NK-92 treated with Interleukin-12 subunit alpha and Interleukin-12 subunit beta, amount 100 ng/mL, for 24 hours (cell line): ENCODE measurements around the gene CLIP1.

ENCODE experiments used
- DNase-seq: peaks from one replicate; lab custom pipeline; 2025; lab: John Stamatoyannopoulos, UW

Gene CLIP1

DNA sequence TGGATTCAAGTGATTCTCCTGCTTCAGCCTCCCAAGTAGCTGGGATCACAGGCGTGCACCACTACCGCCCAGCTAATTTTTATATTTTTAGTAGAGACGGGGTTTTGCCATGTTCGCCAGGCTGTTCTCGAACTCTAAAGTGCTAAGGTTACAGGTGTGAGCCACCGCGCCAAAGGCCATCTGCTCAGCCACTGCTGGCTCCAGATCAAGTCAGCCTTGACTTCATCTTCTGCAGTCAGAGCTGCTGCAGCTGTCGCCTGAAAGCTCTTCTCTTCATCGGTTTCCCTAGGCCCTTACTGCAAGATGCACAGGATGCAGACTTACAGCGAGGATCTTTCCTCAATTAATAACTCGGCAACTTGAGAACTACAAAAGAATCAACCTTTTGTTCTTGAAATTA, 66.8 kb downstream of the CLIP1 start:
- DNase-seq: no peak

DNA sequence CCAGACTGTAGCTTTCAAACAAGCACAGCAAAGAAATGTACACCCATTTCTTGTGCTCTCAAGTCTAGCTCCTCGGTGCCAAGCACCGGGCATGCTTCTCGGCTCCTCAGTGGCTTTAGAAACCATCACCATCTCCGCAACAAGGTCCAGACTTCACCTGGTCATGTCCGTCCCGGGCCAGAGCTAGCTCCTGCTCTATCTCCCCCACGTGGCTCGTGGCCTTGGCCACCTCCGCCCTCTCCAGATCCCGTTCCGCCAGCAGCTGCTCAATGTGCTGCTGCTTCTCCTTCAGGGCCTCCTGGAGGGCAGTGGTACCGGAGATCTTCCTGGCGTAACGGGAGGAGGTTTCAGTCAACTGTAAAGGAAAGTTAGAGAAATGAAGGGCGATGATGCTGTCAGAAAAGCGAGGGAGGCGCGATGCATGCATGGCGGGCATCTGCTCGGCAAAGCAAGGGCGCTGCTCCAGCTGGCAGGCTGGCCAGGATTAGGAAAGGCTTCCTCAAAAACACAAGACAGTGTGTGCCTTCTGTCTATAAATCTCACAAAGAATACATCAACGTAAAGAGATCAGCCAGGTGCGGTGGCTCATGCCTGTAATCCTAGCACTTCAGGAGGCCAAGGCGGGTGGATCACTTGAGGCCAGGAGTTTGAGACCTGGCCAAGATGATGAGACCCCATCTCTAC, 67.4 kb downstream of the CLIP1 start:
- DNase-seq: no peak

DNA sequence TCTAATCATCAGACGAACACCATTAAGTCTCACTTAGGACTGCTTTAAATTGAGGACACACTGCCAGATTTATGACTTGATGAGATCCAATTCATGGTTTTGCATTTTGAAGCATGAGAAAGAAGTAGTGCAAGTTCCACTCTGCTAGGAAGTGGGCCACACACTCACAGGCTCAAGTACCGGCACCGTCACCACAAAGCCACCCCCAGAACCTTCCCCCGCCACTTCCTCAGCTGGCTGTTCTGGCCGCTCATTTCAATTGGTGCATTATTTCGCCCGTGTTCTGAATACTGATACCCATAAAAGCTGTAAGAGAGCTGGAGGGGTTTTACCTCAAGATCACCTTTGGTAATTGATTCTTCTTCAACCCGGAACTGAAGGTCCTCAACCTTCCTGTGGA, 70.1 kb downstream of the CLIP1 start:
- no peak for DNase-seq

DNA sequence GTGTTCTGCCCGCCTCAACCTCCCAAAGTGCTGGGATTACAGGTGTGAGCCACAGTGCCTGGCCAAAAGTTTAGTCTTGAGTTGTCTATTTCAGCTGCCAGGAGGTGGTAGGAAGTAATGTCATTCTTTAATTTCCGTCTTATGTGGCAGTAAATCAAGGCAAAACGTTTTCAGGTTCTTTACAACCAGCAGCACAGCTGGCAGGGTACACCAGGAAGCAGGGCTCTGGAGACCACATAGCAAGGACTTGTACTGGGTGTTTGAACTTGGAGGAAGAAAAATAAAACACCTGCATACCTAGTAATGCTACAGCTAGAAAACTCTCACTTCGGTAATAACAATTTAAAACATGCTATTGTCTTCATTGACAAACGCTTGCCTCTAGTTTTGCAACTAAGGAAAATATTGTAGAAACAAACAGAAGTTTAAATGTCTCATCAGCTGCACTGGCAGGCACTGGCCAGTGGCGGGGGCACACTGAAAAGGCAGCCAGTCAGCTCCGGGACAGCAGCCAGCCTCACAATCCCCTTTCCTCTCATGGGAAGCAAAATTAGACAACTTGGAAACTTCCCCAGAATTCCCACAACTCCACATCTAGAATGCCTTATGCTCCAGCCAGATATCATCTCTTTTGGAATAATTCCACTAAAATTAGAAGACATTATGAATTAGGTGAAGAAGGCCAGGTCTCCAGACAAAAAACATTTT, 72.2 kb downstream of the CLIP1 start:
- DNase-seq: no peak

DNA sequence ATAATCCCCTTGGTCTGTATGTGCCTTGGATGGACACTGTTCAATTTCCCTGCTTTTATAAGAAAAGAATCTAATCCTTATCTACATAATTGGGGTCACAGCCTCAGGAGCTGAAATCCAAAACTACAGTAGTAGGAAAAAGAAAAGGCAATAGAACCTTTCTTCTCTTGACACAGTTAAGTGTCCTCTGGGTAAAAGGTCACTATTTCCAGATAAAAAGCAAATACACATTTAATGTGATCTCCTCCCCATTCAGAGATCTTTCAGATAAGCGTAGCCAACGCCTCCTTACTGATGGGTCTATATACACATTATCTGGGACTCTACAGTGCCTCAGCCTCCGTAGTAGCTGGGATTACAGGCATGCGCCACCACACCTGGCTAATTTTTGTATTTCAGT, 73.4 kb downstream of the CLIP1 start:
- DNase-seq: no peak

DNA sequence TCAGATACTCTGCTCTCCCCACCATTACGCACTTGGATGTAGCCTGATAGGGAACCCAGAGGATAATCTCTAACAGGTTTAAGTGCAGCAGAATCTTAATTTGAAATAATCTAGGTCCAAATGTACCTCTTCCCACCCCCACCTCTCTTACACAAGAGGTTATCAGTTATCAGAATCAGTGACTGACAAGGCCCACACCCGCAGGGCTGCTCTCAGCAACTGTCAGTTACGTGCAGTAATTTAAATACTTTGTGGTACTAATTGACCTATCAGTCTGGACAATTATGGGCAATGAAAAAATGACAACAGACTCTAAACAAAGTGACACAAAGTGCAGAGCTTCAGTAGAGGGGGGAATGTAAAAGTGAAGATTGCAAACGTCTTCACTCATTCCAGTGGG, 74.0 kb downstream of the CLIP1 start:
- DNase-seq: no peak

DNA sequence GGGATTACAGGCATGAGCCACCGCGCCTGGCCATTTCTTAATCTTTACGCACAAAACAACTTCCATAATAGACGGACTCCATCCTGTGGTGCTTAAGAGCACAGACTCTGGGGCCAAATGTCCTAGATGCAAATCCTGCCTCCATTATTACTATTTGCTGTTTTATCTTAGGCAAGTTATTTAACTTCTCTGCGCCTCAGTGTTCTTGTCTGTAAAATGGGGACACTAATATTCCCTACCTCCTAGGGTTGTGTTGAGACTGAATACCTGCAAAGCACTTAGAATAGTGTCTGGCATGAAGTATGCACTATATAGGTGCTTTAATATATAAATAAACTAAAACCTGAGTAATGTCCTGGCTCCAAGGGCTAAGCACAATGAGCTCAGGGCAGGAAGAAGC, 76.4 kb downstream of the CLIP1 start:
- no peak for DNase-seq

DNA sequence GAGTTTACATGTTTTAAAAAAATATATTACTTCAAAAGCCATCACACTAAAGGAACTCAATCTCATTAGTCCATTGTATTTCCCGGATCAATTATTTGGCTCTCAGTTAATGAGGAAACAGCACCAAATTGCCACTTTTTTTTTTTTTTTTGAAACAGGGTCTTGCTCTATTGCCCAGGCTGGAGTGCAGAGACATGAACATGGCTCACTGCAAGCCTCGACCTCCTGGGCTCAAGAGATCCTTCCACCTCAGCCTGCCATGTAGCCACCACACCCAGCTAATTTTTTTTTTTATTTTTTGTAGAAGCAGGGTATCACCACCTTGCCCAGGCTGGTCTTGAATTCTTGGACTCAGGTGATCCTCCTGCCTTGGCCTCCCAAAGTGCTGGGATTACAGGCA, 77.4 kb downstream of the CLIP1 start:
- no peak for DNase-seq

DNA sequence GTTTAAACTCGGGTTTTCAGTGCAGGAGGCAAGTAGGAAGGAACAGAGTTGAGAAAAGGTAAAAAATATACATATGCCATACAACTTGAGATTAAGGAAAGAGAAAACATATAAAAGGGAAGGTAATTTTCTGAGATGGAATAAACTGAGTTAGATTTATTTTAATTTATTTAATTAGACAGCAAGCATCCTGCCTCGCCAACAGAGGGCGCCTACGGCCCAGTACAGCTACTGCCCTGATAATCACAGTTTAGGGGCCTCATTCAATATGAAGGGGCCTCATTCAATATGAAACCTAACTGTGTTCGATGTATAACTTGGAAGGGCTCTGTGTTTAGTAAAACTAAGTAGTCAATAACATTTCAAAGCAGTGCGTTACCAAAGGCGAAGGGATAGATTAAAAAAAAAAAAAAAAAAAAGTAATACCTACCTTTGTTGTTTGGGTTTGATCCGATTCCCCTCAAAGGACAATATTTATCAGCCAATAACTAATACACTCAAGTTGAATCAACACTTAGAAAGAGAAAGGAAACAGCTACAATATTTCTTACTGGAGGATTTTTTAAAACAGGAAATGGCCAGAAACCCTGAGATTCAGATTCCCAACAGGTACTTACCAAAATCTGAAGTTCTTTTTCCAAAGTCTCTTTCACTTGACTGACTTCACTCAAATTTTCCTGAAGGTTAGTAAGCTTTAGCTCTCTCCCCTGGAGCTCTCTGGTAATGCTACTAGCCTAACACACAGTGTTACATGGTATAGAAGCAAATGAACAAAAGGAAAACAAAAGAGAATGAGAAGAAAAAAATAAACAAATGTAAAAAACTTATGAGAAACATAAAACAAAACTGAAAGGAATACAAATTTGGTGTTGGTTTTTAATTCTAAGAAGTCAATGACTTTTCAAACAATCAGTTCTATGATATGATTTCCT, 86.2 kb downstream of the CLIP1 start:
- DNase-seq: no peak

DNA sequence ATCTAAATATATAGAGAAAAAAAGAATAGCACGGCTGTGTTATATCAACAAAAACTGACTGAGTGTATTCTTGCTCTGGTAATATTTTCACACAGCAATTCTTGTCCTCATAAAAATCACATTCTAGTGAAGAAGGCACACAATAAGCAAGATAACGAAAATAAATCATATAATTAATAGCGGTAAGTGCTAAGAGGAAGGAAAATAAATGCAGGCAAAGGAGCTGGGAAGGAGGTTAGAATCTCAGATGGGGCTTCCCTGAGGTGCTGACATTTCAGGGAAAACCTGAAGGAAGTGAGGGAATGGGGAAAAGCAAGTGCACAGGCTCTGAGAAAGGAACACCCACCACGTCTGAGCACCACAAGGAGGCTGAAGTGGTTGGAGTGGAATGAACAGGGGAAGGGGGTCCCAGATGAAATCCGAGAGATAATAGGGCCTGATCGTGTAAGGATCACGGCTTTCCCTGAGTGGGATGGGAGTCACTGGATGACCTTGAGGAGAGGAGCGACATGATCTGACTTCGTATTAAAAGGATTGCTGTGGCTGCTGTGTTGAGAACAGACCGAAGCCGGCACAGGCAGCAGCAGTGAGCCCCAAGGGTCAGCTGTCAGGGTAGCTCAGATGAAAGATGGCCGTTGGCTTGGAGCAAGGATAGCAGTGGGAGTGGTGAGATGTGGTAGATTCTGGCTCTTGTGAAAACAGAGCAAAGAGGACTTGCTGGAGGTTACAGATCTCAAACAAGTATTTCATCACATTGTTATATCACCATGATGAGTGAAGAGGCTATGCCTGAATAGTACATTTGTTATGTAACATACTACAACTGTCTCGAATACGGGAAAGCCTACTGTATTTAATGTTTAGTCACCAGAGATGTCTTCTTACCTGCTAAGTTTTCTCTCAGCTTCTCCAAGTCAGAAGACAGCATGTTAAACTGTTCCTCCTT, 89.1 kb downstream of the CLIP1 start:
- DNase-seq: no peak

DNA sequence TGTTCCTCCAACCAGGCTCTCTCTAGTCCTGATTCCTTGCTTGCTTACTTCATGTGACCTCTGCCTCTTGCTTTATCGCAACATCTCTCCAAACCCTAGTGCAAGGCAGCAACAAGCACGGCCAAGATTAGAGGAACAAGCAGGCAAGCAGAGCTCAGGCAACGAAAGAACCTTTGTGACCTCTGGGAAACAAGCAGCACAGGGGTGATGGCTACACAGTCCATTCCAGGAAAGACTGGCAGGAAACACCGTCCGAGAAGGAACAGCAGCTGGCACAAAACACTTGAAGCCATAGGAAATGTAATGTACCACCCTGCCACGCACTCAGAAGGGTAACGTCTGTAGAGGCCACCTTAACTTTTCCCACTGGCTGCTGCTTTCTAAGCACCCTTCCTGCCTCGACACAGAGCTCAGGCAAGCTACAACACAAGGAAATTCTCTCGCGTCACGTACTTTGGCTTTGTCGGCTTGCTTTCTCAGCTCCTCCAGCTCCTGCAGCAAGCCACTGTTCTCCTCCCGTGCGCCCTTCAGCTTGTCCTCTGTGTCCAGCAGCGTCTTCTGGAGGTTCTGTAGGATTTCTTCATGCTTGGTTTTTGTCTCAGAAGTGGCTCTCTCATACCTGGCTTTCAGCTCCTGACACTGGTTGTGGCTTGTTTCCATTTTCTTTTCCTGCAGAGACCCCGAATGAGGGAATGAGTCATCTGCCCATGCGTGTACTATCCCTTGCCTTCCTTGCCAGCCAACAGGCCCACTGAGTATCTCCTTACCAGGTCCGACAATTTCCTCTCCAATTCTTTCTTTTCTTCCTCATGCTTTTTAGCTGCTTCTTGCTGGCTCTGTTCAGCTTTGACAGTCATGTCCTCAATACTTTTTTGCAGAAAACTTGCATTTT, 94.7 kb downstream of the CLIP1 start:
- DNase-seq: no peak

DNA sequence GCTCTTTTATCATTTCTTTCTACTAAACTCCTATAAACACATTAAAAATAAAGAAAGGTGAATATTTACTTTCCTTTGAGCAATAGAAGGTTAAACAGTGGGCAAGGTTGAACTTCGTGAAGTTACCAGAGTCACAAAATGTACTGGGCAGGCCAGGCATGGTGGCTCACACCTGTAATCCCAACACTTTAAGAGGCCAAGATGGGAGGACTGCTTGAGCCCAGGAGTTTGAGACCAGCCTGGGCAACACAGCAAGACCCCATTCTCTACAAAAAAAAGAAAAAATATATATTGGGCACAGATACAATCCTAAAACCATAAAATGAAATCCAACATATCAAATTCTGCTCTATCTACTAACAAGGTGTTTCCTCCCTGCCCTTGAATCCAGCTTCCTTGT, 95.5 kb downstream of the CLIP1 start:
- no peak for DNase-seq

DNA sequence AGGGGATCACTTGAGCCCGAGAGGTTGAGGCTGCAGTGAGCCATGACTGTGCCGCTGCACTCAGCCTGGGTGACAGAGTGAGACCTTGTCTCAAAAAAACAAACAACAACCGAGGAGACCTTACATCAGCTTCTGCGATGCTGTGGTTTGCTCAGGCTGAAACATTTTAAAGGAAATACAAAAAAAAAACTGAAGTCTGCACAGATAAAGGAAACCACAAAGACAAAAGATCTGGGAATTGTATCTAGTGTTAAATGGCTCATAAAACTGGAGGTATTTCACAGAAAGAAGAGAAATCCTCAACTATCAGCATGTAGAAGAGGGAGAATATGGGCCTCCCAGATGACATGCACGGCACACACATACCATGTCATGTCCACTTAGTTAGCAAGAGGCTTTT, 95.9 kb downstream of the CLIP1 start:
- no peak for DNase-seq

DNA sequence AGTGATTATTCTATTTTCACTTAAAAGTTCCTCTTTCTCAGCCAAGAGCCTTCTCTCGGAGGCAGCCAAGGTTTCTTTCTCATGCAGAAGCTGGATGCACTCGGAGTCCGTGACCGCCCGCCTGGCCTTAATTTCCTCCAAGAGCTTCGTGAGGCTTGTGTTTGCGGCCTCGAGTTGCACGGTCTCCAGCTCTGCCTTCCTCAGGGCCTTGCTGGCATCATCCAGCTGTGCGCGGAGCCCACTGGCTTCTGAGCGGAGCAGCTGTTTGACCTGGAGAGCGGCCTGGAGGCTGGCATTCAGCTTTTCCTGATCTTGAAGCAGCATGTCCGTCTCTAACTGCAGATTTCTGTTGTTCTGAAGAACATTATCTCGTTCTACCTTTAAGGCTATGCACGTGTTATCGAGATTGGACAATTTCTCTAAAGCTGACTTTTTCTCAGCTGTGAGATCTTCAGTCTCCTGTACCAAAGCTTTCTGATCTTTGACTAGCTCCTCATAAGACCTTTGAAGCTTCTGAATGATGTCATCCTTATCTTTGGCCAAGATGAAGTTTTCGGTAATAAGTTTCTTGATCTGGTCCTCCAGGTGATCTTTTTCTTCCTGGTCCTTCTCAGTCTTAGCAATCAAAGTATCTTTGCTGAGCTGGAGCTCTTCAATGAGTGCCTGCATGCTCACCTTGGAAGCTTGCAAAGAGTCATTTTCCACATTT, 99.0 kb downstream of the CLIP1 start:
- DNase-seq: no peak

DNA sequence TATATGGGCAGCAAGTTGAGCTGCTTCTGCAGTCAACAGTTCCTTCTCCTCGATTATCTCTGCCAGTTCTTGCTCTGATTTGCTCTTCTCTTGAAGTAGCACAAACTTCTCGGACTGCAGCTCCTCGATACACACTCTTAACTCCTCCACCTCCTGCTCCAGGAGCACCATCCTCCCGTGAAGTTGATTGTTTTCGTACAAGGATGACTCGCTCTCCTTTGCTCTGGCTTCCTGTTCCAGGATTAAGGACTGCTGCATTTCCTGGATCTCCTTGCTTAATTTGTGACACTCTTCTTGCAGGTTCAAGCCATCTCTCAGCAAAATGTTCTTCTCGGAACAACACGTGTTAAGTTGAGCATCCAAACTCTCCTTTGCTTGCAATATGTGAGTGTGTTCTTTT, 100.0 kb downstream of the CLIP1 start:
- no peak for DNase-seq

DNA sequence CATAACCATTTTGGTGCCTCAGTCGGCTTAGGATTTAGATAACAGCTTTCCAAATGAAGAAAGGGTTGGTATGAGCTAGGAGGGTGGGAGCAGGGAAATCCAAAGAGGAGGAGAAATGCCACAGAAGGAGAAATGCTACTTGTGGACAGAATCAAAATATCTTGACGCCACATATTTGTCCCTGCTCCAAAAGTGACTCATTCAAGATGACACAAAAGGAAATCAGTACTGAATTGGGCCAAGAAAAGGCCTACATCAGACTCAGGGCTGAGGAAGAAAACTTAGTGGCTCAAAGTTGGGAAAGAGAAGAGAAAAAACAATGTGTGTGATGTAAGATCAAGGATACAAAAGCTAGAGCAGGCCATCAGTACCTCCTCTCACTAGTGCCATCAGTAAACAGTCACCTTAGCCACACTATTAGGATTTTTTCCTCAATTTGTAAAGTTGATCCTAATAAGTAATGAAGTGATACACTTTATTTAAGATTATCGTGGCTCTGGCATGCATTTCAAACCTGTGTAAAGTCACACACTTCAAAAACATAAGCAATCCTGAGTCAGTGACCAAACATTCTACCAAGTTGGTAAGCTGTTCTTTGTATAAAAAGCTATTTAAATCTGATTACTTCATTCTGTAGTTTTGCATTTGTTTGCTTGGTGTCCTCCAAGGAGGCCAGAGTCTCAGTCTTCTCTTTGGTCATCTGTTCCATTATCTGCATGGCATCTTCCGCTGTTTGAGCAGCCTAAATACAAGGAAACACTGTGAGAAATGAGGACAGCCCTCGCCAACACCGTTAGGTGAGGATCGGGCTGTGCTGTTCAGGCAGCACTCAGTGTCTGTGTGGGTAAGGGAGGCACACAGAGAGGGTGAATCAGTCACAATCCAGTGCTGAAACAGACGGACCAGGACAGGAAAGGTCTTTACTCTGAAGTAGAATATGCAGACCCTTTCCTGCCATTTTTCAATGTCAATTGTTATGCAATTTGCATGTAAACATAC, 103.6 kb downstream of the CLIP1 start:
- no peak for DNase-seq

DNA sequence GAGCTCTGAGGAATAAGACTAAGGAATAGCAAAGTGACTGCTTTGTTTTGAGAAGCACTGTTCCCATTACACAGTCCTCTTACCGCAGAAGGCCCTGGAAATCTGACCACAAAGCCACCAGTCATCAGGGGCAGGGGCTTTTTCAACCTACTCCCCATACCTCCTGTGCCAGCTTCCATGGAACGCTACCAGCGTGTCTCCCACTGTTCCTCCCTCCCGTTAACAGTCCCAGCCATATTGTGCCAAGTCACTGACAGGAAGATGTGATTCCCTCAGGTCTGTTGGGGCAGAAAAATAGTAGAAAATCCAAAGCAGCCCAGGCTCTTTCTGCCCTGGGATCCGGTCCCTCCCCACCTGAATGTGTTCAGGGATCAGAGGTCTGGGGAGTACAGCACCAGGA, 109.5 kb downstream of the CLIP1 start:
- no peak for DNase-seq

DNA sequence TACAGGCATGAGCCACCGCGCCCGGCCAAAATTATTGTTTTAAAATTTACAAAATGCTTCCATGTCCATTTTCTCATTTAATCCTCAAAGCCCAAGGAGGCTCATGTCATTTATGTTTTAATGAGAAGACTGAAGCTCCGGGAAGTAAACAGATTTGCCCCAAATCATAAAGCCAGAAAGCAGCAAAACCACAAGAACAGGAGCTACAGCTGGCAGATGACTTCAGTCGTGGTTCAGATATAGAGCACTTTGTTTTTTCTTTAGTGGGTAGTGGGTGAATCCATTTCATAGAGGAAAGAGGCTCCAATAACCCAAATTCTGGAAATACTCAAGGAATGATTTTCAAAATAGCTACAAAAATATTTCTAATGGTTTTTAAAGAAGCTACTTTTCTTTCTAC, 110.8 kb downstream of the CLIP1 start:
- DNase-seq: no peak
